HepG2 (cell line): Measurements from ENCODE around the gene CCDC8. TPM values are rescaled to one million over a fixed set of nuclear protein-coding genes. Genes with fewer than 3 reads are reported as not detected.
"Not testable (repeated sequence)": the region's sequence is repeated elsewhere in the genome, so short reads cannot be mapped to it uniquely, and the experiment has no call there.

Experiments used
- ATAC-seq: fragments of 200-7000 bp; cut with Tn5 transposase; 3 replicates; pipeline ENCODE4 v1.9.1; 2020; ENCODE audit warnings: mild to moderate bottlenecking, moderate library complexity
- BruUV-seq: library from RNA; stranded (reverse); fragments of 400-500 nt; replicated peaks from 2 replicates; lab custom pipeline; 2021; lab: Mats Ljungman, UMichigan
- CTCF ChIA-PET: fragments of 300-600 bp; formaldehyde crosslinking; extraction: SDS; loops from one replicate; lab custom pipeline; 2021; ENCODE audit warnings: low total read pairs, inconsistent platforms, low intra/inter-chr PET ratio; lab: Yijun Ruan, JAX
- POLR2A ChIA-PET: fragments of 350-600 bp; sonication (Branson Sonifier 250); formaldehyde crosslinking; loops from one replicate; lab custom pipeline; 2020; ENCODE audit warnings: antibody characterized with exemption, inconsistent platforms; lab: Yijun Ruan, JAX
- DNase-seq: peaks from one replicate; pipeline ENCODE4 v3.0.0-alpha.2; 2015; ENCODE audit warnings: low spot score
- FAIRE-seq: peaks from 3 replicates; lab custom pipeline; 2011; peaks lifted over from hg19 to GRCh38; lab: Jason Lieb, UNC
- H2AFZ ChIP-seq: one replicate; pipeline ENCODE4 v1.6.1; 2011; ENCODE audit warnings: low read length, inconsistent platforms
- H3K27ac ChIP-seq: fragments of 300-600 bp; 3 replicates; pipeline ENCODE4 v1.8.0; 2011; ENCODE audit warnings: mixed run types, mild to moderate bottlenecking, mixed read lengths, low read length, inconsistent platforms; ENCODE audit not compliant: insufficient read depth; ENCODE audit errors: extremely low read length
- H3K27me3 ChIP-seq, 2 experiments: fragments of 200-600 bp in 1 of 2; 2 replicates in 1 of 2; 3 replicates in 1 of 2; pipeline versions ENCODE4 v1.6.0 to v1.8.0; 2011; ENCODE audit warnings: low read length in 2 of 2, mild to moderate bottlenecking in 2 of 2, moderate library complexity in 2 of 2, inconsistent platforms in 1 of 2; ENCODE audit not compliant: insufficient read depth in 2 of 2, control insufficient read depth in 1 of 2
- H3K36me3 ChIP-seq, 2 experiments: fragments of 200-600 bp in 1 of 2; replicated peaks in 1 of 2; 2 replicates in 1 of 2; 3 replicates in 1 of 2; pipeline versions ENCODE4 v1.5.1 to v1.8.0; 2011; ENCODE audit warnings: low read length in 2 of 2, inconsistent platforms in 1 of 2; ENCODE audit not compliant: insufficient read depth in 2 of 2, control insufficient read depth in 1 of 2
- H3K4me1 ChIP-seq: 2 replicates; pipeline ENCODE4 v1.5.1; 2012; ENCODE audit warnings: low read length, inconsistent platforms; ENCODE audit not compliant: insufficient read depth
- H3K4me2 ChIP-seq: 2 replicates; pipeline ENCODE4 v1.6.0; 2011; ENCODE audit warnings: low read depth, low read length, inconsistent platforms
- H3K4me3 ChIP-seq, 3 experiments: fragments of 200-600 bp in 1 of 3; sonication (generic), shearing (Covaris generic) in 1 of 3; replicated peaks in 1 of 3; 2 replicates each; pipeline ENCODE4 v1.5.1; 2011 to 2016; ENCODE audit warnings: low read length in 3 of 3, inconsistent platforms in 2 of 3, low read depth in 2 of 3, mild to moderate bottlenecking in 2 of 3, control low read depth in 1 of 3, mixed read lengths in 1 of 3; ENCODE audit not compliant: insufficient read depth in 1 of 3
- H3K79me2 ChIP-seq: one replicate; pipeline ENCODE4 v1.6.1; 2011; ENCODE audit warnings: low read length, inconsistent platforms; ENCODE audit not compliant: insufficient read depth
- H3K9ac ChIP-seq: 2 replicates; pipeline ENCODE4 v1.6.0; 2011; ENCODE audit warnings: mild to moderate bottlenecking, low read depth, low read length, inconsistent platforms; ENCODE audit not compliant: insufficient read depth
- H3K9me3 ChIP-seq: 2 replicates; pipeline ENCODE4 v1.5.1; 2012; ENCODE audit warnings: mild to moderate bottlenecking, low read length
- H4K20me1 ChIP-seq: 2 replicates; pipeline ENCODE4 v1.6.0; 2011; ENCODE audit warnings: inconsistent platforms, mild to moderate bottlenecking, low read length, moderate library complexity; ENCODE audit not compliant: insufficient read depth
- AGO2 ChIP-seq: fragments of 200-400 bp; formaldehyde crosslinking; optimal IDR thresholded peaks from 2 replicates; pipeline ENCODE3; 2017; ENCODE audit warnings: mild to moderate bottlenecking, low read depth, low read length, moderate library complexity
- ZNF34 ChIP-seq: sonication (generic); formaldehyde crosslinking; IDR thresholded peaks from 2 replicates; pipeline ENCODE4 v1.4.0; 2020; ENCODE audit warnings: mild to moderate bottlenecking, missing genetic modification reagents, borderline replicate concordance
- WGBS: methylation state at CpG from one replicate; pipeline ENCODE4 v1.1.6; 2017; ENCODE audit warnings: low lambda C conversion rate; 5-methylcytosine and 5-hydroxymethylcytosine counted together
- in situ Hi-C: cut with HindIII; loops from 2 replicates; pipeline ENCODE4 v1.10.0; 2017; ENCODE audit warnings: low pct_unique_long_range_greater_than_20kb; ENCODE audit not compliant: extremely low pct_ligation_motif_present
- intact Hi-C: fragments of 100-400 bp; cut with micrococcal nuclease; formaldehyde crosslinking; loops from one replicate; pipeline ENCODE4 v1.10.0; 2022; ENCODE audit not compliant: unreplicated experiment
- polyA plus RNA-seq, 8 experiments: library from polyadenylated mRNA; depleted of rRNA in 3 of 8; stranded (reverse) in 7 of 8; unstranded in 1 of 8; fragments of >200 nt; fragmentation: Illumina TruSeq in 4 of 8; extraction: Trizol in 4 of 8; gene quantifications; 2 replicates each; pipeline versions ENCODE4 v1.2.1 to v1.2.3, GENCODE V29; 2011 to 2016; ENCODE audit warnings: low read depth in 4 of 8, missing spikeins in 1 of 8, mixed read lengths in 1 of 8; ENCODE audit not compliant: insufficient read depth in 1 of 8
- total RNA-seq, 5 experiments: library from RNA; depleted of rRNA; stranded (reverse); fragments of >200 nt; fragmentation: Illumina TruSeq; extraction: Trizol; gene quantifications; 2 replicates each; pipeline ENCODE4 v1.2.3, GENCODE V29; 2016; ENCODE audit warnings: low read depth in 1 of 5

The CCDC8 gene
- total and polyA plus RNA-seq, 2 of the 13 experiments (the other 11 are each of a cell fraction or from before 2014, with no cell fraction given), result 0.04 TPM; not detected in 1

DNA sequence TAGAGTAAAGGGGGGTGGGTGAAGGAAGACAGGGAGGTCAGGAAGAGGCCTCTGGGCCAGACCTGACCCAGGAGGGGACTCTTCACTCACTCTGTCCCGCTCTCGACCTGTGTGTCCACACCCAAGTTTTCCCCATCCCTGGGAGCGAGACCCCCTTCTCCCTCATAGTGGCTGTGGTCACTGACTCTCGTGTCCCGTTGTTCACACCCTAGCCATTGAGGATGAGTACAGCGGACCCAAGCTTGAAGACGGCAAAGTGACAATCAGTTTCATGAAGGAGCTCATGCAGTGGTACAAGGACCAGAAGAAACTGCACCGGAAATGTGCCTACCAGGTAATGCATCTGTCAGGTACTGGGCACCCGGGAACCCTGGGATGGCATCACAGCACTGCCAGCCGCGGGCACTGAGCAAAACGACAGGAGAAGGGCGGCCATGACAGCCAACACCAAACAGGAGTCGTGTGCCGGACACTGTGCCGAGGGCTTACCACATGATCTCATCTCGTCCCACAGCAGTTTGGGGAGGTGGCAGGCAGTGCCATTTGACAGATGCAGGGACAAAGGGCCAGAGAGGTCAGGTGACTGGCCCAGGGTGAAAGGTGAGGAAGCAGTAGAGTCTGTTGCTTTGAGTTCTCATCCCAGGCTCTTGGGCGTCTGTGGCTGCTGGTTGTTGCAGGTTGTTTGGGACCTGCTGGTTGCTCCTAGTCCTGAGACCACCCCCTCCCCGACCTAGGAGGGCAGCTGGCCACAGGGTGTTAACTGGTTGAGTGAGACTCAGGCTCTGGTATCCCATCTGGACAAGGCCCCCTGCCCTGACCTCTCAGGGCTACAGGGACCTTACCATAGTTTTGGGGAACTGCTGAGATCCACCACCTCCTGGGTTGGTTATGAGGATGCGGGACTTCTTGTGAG, 36.9 kb downstream of the CCDC8 start:
- H3K27me3 ChIP-seq, result no peaks in the 10 kb centered on the region
- in situ Hi-C loops, result no loop called here
- no peak overlapping the region for H3K4me2 ChIP-seq
- H4K20me1 ChIP-seq, result no peaks in the 10 kb centered on the region
- CTCF ChIA-PET, result no interaction called here
- ATAC-seq (no peak), FAIRE-seq (no peak)
- no peaks in the 10 kb centered on the region for H3K4me1 ChIP-seq
- WGBS, result 99% methylated on average over 16 of the region's 20 CpGs
- BruUV-seq, result no TSS peak
- H3K27ac ChIP-seq, result no peak overlapping the region
- POLR2A ChIA-PET, result no interaction called here
- no peak overlapping the region for H3K4me3 ChIP-seq
- TF ChIP-seq ZNF34 (CRISPR knock-in tag) (no peak), AGO2 (peak; percentile 34)
- TF ChIP-seq, all 625 proteins: peak for 1
- Histone ChIP-seq H3K79me2 (no peaks in the 10 kb centered on the region), H3K36me3 (peaks cover 20 to 52% of the 10 kb centered on the region in 2 experiments), H2AFZ (no peak overlapping the region), H3K9me3 (no peaks in the 10 kb centered on the region), H3K9ac (no peak overlapping the region)
- intact Hi-C loops, result no loop called here
- no peak for DNase-seq

- DNase-seq, H3K4me1 ChIP-seq, CTCF ChIA-PET, H3K9ac ChIP-seq, H3K27me3 ChIP-seq, BruUV-seq, FAIRE-seq, H3K27ac ChIP-seq, H3K4me2 ChIP-seq, intact Hi-C loops, POLR2A ChIA-PET, H2AFZ ChIP-seq, H3K9me3 ChIP-seq, H3K4me3 ChIP-seq, H3K79me2 ChIP-seq, H4K20me1 ChIP-seq, ATAC-seq, in situ Hi-C loops: not testable (repeated sequence)
- over 99% methylated on average over 16 of the region's 22 CpGs for WGBS
- H3K36me3 ChIP-seq, result peaks cover 23 to 50% of the 10 kb centered on the region in 2 experiments
Observed at GRCh38 chr19:46375476-46376067, 37.8 kb downstream of the CCDC8 start.
